PC-3 (cell line): ENCODE data around the gene MRPL2. TPM values are rescaled to one million over a fixed set of nuclear protein-coding genes. Genes with fewer than 3 reads are reported as not detected.
A peak's percentile ranks its signal among the peaks of the same experiment; 100 is the strongest.

ENCODE experiments used
- ATAC-seq: fragments of 200-7000 bp; cut with Tn5 transposase; 2 replicates; pipeline ENCODE4 v1.9.1; 2020; ENCODE audit warnings: mild to moderate bottlenecking, moderate library complexity
- BruUV-seq: library from RNA; stranded (reverse); fragments of 400-500 nt; replicated peaks from 2 replicates; lab custom pipeline; 2021; lab: Mats Ljungman, UMichigan
- CTCF ChIA-PET: fragments of 300-600 bp; sonication (Branson Sonifier 250); formaldehyde crosslinking; loops from one replicate; lab custom pipeline; 2022; ENCODE audit warnings: antibody characterized with exemption; lab: Charles Lee
- POLR2A ChIA-PET: fragments of 300-600 bp; sonication (Branson Sonifier 250); formaldehyde crosslinking; loops from one replicate; lab custom pipeline; 2022; ENCODE audit warnings: antibody characterized with exemption; ENCODE audit not compliant: unreplicated experiment; lab: Charles Lee
- DNase-seq: peaks from one replicate; pipeline ENCODE4 v3.0.0-alpha.2; 2015
- H2AFZ ChIP-seq: fragments of 300-600 bp; sonication (generic); 2 replicates; pipeline ENCODE4 v1.6.0; 2016; ENCODE audit warnings: antibody characterized with exemption, low read length
- H3F3A ChIP-seq: fragments of 300-600 bp; sonication (generic); one replicate; pipeline ENCODE4 v1.6.0; 2017; ENCODE audit warnings: antibody characterized with exemption, low read length, control low read depth, mild to moderate bottlenecking; ENCODE audit not compliant: unreplicated experiment
- H3K27ac ChIP-seq: fragments of 300-600 bp; sonication (generic); 2 replicates; pipeline ENCODE4 v1.5.1; 2016; ENCODE audit warnings: mild to moderate bottlenecking, low read length
- H3K27me3 ChIP-seq: fragments of 300-600 bp; sonication (generic); 2 replicates; pipeline ENCODE4 v1.6.1; 2016; ENCODE audit warnings: low read length, mixed read lengths
- H3K36me3 ChIP-seq: fragments of 300-600 bp; sonication (generic); 2 replicates; pipeline ENCODE4 v1.6.1; 2016; ENCODE audit warnings: low read depth, mixed run types, low read length, mixed read lengths
- H3K4me1 ChIP-seq: fragments of 300-600 bp; sonication (generic); 2 replicates; pipeline ENCODE4 v1.5.1; 2016; ENCODE audit warnings: low read length; ENCODE audit not compliant: insufficient read depth
- H3K4me2 ChIP-seq: fragments of 300-600 bp; sonication (generic); 2 replicates; pipeline ENCODE4 v1.6.0; 2016; ENCODE audit warnings: low read length
- H3K4me3 ChIP-seq: fragments of 300-600 bp; sonication (generic); 2 replicates; pipeline ENCODE4 v1.5.1; 2016; ENCODE audit warnings: mild to moderate bottlenecking, low read length, mixed read lengths
- H3K79me2 ChIP-seq: fragments of 300-600 bp; sonication (generic); 2 replicates; pipeline ENCODE4 v1.6.1; 2017; ENCODE audit warnings: low read length, mixed read lengths
- H3K9ac ChIP-seq: fragments of 300-600 bp; sonication (generic); 2 replicates; pipeline ENCODE4 v1.6.0; 2016; ENCODE audit warnings: mild to moderate bottlenecking, low read length
- H3K9me2 ChIP-seq: fragments of 300-600 bp; sonication (generic); replicated peaks from 2 replicates; pipeline ENCODE4 v1.6.1; 2016; ENCODE audit warnings: mixed run types, low read length, mixed read lengths
- H3K9me3 ChIP-seq: fragments of 300-600 bp; sonication (generic); 2 replicates; pipeline ENCODE4 v1.6.1; 2016; ENCODE audit warnings: low read length, mixed read lengths
- H4K20me1 ChIP-seq: fragments of 300-600 bp; sonication (generic); 2 replicates; pipeline ENCODE4 v1.6.1; 2016; ENCODE audit warnings: low read length, mixed read lengths
- CTCF ChIP-seq: fragments of 300-600 bp; sonication (generic); conservative IDR thresholded peaks from 2 replicates; pipeline ENCODE4 v1.5.1; 2017; ENCODE audit warnings: antibody characterized with exemption, low read depth, mild to moderate bottlenecking, low read length
- EZH2 ChIP-seq: fragments of 300-600 bp; sonication (generic); IDR thresholded peaks from one replicate; pipeline ENCODE4 v1.6.1; 2017; ENCODE audit warnings: antibody characterized with exemption, mild to moderate bottlenecking, low read length; ENCODE audit not compliant: unreplicated experiment
- EZH2phosphoT487 ChIP-seq: fragments of 300-600 bp; sonication (generic); IDR thresholded peaks from 2 replicates; pipeline ENCODE4 v1.6.1; 2018; ENCODE audit warnings: mild to moderate bottlenecking, antibody characterized with exemption, low read length, borderline replicate concordance
- intact Hi-C: fragments of 100-400 bp; cut with micrococcal nuclease; formaldehyde crosslinking; loops from 2 replicates; pipeline ENCODE4 v1.9.0; 2023
- total RNA-seq: library from RNA; depleted of rRNA; stranded (reverse); fragments of >200 nt; gene quantifications from 2 replicates; pipeline ENCODE4 v1.2.3, GENCODE V29; 2014

The MRPL2 gene
- total RNA-seq, 1 experiment from 2014 or later = 59.8 TPM

- peaks cover 6% of the 10 kb centered on the region; the same call in 1 of the 2 replicates for H3K4me1 ChIP-seq
- H3K9ac ChIP-seq = no peak overlapping the region
- ATAC-seq (no peak), DNase-seq (no peak)
- H2AFZ ChIP-seq = no peak overlapping the region
- H3K36me3 ChIP-seq = no peaks in the 10 kb centered on the region
- peaks cover 75% of the 10 kb centered on the region for H3K79me2 ChIP-seq
- TF ChIP-seq EZH2 (no peak), CTCF (no peak), EZH2phosphoT487 (no peak)
- CTCF ChIA-PET = no interaction called here
- no peak overlapping the region for H3K4me2 ChIP-seq
- no peaks in the 10 kb centered on the region for H3K9me3 ChIP-seq
- no peak overlapping the region for H3K4me3 ChIP-seq
- H3F3A ChIP-seq = no peaks in the 10 kb centered on the region
- POLR2A ChIA-PET = no interaction called here
- no peaks in the 10 kb centered on the region for H3K27me3 ChIP-seq
- intact Hi-C loops = no loop called here
- H3K9me2 ChIP-seq = no peaks in the 10 kb centered on the region
- H4K20me1 ChIP-seq = no peaks in the 10 kb centered on the region
- no TSS peak for BruUV-seq
- no peak overlapping the region for H3K27ac ChIP-seq
These were observed 21.8 kb upstream of the MRPL2 start for GRCh38 chr6:43081043-43081442.

GRCh38 chr6:43078691-43079090 lies 19.5 kb upstream of the MRPL2 start:
- H3K4me3 ChIP-seq = no peak overlapping the region
- intact Hi-C loops = no loop called here
- POLR2A ChIA-PET = no interaction called here
- no TSS peak for BruUV-seq
- DNase-seq (no peak), ATAC-seq (no peak)
- no peaks in the 10 kb centered on the region for H3K9me2 ChIP-seq
- H3F3A ChIP-seq = no peaks in the 10 kb centered on the region
- H3K4me2 ChIP-seq = no peak overlapping the region
- H3K4me1 ChIP-seq = peaks cover 10% of the 10 kb centered on the region; the same call in 1 of the 2 replicates
- no peaks in the 10 kb centered on the region for H3K36me3 ChIP-seq
- no peaks in the 10 kb centered on the region for H3K27me3 ChIP-seq
- no peaks in the 10 kb centered on the region for H4K20me1 ChIP-seq
- H3K9me3 ChIP-seq = no peaks in the 10 kb centered on the region
- CTCF ChIA-PET = no interaction called here
- H3K9ac ChIP-seq = no peak overlapping the region
- H3K79me2 ChIP-seq = peaks cover 64% of the 10 kb centered on the region
- no peak for TF ChIP-seq CTCF
- no peak for TF ChIP-seq EZH2
- no peak for TF ChIP-seq EZH2phosphoT487
- H2AFZ ChIP-seq = no peak overlapping the region
- no peak overlapping the region for H3K27ac ChIP-seq

GRCh38 chr6:43077981-43078511 lies 18.8 kb upstream of the MRPL2 start:
- peak overlapping the region; percentile 87 for H3K4me3 ChIP-seq
- peaks cover 10% of the 10 kb centered on the region; the same call in 1 of the 2 replicates for H3K4me1 ChIP-seq
- no peak for ATAC-seq
- H3F3A ChIP-seq = no peaks in the 10 kb centered on the region
- H3K79me2 ChIP-seq = peaks cover 59% of the 10 kb centered on the region
- H3K9ac ChIP-seq = no peak overlapping the region
- H3K27me3 ChIP-seq = no peaks in the 10 kb centered on the region
- BruUV-seq = no TSS peak
- POLR2A ChIA-PET = no interaction called here
- no peaks in the 10 kb centered on the region for H3K36me3 ChIP-seq
- no peaks in the 10 kb centered on the region for H4K20me1 ChIP-seq
- H2AFZ ChIP-seq = no peak overlapping the region
- H3K9me2 ChIP-seq = no peaks in the 10 kb centered on the region
- intact Hi-C loops = no loop called here
- no peak overlapping the region for H3K27ac ChIP-seq
- peak overlapping the region; percentile 92 for H3K4me2 ChIP-seq
- CTCF ChIA-PET = no interaction called here
- TF ChIP-seq EZH2phosphoT487 (no peak), EZH2 (no peak), CTCF (no peak)
- no peaks in the 10 kb centered on the region for H3K9me3 ChIP-seq
- no peak for DNase-seq
